GM18517 (cell line): ENCODE measurements around the gene INPPL1.
"Not testable (repeated sequence)": the region's sequence is repeated elsewhere in the genome, so short reads cannot be mapped to it uniquely, and the experiment has no call there.

Experiments used
- ATAC-seq: cut with Tn5 transposase; IDR thresholded peaks from one replicate; pipeline ENCODE4 v1.9.1; 2021; ENCODE audit warnings: mild to moderate bottlenecking, moderate library complexity; ENCODE audit not compliant: unreplicated experiment

Gene INPPL1

GRCh38 chr11:72243173-72244059 lies 18.8 kb downstream of the INPPL1 start:
- ATAC-seq, result no peak

DNA sequence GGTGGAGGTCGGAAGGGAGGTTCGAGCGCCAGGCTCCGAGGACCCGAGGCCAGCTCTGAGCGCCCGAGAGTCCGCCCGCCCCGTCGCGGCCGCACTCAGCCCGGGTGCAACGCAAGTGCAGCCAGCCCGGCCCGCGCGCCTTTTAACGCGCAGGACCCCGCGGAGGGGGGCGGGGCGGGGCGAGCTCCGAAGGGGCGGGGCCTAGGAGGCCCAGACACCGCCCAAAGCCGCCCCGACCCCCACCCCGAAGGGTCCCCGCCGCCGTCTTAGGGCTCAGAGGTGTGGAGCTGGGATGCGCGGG lies 19.4 kb downstream of the INPPL1 start, which contains the start of gene PHOX2A:
TSS of gene PHOX2A (minus strand) at position 117 of the 301 bp plus-strand sequence. CDS start 172 bp downstream, outside the sequence.
- no peak for ATAC-seq

DNA sequence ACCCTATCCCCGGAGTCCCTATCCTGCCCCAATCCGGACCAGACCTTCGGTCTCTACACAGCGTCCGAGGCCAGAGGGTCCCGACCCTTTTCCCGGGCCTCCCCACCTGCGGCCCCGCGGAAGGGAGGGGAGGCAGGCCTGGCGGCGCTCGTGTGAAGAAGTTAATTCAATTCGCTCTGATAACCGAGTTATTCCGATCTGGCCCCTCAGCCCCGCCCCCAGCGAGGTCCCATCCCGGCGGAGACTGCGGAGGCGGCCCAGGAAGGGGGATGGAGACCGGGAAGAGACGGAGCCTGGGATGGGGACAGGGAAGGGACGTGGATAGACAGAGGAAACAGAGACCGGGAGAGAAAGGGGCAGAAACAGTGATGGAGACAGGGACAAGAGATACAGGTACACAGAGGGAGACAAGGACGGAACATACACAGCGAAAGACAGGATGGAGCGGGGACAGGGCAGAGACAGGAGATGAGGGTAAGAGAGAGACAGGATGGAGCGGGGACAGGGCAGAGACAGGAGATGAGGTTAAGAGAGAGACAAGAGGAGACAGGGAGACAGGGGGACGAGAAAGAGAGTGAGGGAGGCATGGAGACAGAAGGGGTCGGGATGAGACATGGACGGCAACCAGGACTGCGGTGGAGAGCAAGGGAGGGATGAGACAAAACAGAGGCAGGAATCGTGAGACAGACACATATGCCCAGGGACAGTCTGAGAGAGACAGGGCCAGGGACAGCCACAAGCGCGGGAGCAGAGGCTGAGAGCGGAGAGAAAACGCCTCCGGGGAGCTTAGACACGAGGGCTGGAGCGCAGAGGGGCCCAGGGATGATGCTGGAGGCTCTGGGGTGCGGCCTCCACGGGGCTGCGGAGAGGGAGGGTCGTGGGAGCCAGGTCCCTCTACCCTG lies 20.0 kb downstream of the INPPL1 start:
- no peak for ATAC-seq

DNA sequence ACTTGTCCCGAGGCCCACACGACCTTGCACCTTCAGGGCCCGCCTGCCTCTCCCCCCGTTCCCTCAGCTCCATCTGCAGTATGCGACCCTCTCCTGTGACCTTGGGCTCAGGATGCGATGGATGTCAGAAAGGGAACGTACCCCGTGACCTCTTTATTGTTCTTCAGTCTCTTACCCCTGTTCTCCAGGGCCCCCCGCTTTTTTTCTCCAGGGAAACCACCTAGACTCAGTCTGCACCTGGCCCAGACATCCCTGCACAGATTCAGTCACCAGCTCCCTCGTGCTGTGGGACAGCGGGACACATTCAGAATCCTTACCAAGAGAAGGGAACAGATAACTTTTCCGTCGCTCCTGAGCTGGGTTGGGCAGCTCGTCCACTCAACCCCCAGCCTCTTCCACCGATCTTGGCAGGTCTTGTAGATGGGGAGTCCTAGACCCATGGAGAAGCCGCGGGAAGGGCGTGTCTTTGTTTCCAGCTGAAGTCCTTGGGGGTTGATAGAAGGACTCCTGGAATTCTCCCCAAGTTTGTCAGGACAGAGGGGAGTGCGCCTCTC lies 20.8 kb downstream of the INPPL1 start:
- ATAC-seq, result no peak

DNA sequence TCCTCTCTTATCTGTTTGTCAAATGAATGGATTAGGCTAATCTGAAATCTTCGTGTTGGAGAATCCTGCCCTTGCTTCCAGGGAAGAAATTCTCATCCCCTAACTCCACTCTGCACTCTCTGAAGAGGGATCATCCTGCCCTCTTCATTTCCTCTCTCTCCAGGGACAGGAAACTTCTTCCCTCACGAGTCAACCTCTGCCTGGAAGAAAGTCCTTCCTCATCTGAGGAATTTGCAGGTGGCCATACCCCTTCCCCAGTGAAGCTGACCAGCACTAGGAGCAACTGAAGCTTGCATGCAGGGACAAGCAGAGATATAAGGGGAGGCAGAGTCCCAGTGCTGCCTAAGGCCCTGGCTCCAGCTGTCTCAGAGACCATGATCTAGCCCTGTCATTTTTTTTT lies 23.0 kb downstream of the INPPL1 start:
- no peak for ATAC-seq

- no peak for ATAC-seq
These were observed 25.4 kb downstream of the INPPL1 start for GRCh38 chr11:72249961-72250360.

- ATAC-seq, result no peak
These were observed 26.3 kb downstream of the INPPL1 start for GRCh38 chr11:72250661-72251464.

DNA sequence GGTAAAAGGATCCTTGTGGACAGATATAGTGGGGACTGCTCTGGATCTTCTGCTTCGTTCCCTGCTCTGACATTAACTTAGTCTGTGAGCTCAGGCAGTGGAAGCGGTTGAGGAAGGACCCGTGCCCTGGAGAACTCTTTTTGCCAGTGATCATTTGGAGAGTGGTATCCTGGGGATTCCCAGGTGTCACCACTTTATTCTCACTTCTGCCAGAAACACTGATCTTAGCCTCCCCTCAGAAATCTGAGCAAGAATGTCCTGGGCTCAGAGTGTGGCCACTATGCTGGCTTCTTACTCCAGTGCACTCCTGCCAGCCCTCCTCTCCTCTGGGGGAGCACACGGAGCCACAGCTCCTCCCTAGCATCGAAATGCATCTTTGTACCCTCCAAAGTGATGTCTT lies 27.0 kb downstream of the INPPL1 start:
- ATAC-seq, result no peak

DNA sequence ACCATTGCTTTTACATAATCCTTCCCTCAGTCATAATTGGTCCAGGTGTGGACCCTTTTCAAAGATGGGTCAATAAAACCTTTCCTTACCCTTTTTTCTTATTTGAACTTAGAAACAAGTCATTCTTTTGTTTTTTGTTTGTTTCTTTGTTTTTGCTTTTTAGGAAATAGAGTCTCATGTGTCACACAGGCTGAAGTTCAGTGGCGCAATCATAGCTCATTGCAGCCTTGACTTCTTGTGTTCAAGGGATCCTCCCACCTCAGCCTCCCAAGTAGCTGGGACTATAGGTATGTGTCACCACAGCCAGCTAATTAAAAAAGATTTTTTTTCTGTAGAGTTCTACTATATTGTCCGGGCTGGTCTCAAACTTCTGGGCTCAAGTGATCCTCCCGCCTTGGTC lies 28.8 kb downstream of the INPPL1 start:
- no peak for ATAC-seq

GRCh38 chr11:72254299-72254993 lies 29.9 kb downstream of the INPPL1 start:
- no peak for ATAC-seq

- no peak for ATAC-seq
These were observed 33.0 kb downstream of the INPPL1 start for GRCh38 chr11:72257570-72257969.

GRCh38 chr11:72259490-72259889 lies 34.9 kb downstream of the INPPL1 start:
- ATAC-seq, result no peak

- no peak for ATAC-seq
These were observed 36.0 kb downstream of the INPPL1 start for GRCh38 chr11:72260574-72260973.

DNA sequence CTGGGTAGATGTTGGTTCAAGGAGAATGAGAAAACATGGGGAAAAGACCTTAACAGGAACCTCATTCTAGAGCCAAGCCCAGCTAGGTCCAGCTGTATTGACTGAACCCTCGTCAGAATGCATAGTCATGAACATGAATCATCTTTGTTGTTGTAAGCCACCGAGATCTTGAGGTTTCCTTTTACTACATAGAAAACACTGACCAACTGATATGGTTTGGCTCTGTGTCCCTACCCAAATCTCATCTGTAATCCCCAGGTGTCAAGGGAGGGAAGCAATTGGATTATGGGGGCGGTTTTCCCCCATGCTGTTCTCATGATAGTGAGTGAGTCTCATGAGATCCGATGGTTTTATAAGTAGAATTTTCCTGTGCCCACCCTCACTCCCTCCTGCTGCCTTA lies 38.8 kb downstream of the INPPL1 start:
- no peak for ATAC-seq

GRCh38 chr11:72265951-72266350 lies 41.4 kb downstream of the INPPL1 start:
- no peak for ATAC-seq

DNA sequence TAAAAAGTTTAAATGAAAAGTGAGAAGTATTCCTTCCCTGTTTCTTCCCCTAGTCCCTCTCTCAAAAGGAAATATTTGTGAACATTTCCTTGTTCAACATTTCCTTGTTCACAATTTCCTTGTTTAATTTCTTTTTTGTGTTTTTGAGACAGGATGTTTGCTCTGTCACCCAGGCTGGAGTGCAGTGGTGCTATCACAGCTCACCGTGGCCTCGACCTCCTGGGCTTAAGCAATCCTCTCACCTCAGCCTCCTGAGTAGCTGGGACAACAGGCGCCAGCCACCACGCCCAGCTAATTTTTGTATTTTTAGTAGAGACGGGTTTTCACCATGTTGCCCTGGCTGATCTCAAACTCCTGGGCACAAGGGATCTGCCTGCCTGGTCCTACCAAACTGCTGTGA lies 42.4 kb downstream of the INPPL1 start:
- ATAC-seq, result not testable (repeated sequence)

GRCh38 chr11:72267956-72268617 lies 43.5 kb downstream of the INPPL1 start:
- ATAC-seq, result no peak

GRCh38 chr11:72271980-72272379 lies 47.4 kb downstream of the INPPL1 start:
- ATAC-seq, result no peak

GRCh38 chr11:72274435-72274834 lies 49.9 kb downstream of the INPPL1 start:
- no peak for ATAC-seq

GRCh38 chr11:72278905-72279304 lies 54.3 kb downstream of the INPPL1 start:
- ATAC-seq, result no peak
